K562 (cell line): ENCODE results near the gene MCEMP1. TPM values are rescaled to one million over a fixed set of nuclear protein-coding genes. Genes with fewer than 3 reads are reported as not detected.

Experiments used
- ATAC-seq: fragments of 200-7000 bp; cut with Tn5 transposase; 3 replicates; pipeline ENCODE4 v1.9.1; 2020; ENCODE audit warnings: moderate library complexity
- BruUV-seq: library from RNA; stranded (reverse); fragments of 400-500 nt; replicated peaks from 2 replicates; lab custom pipeline; 2021; lab: Mats Ljungman, UMichigan
- CTCF ChIA-PET: fragments of 300-600 bp; formaldehyde crosslinking; extraction: SDS; loops from one replicate; lab custom pipeline; 2021; ENCODE audit warnings: low intra/inter-chr PET ratio; lab: Yijun Ruan, JAX
- POLR2A ChIA-PET: fragments of 300-600, 350-650 bp; sonication (Branson Sonifier 250); formaldehyde crosslinking; extraction: SDS; loops from one replicate; lab custom pipeline; 2021; ENCODE audit warnings: antibody characterized with exemption, inconsistent platforms; lab: Yijun Ruan, JAX
- DNase-seq, 4 experiments: peaks; one replicate each; pipeline versions ENCODE4 v3.0.0 to v3.0.0-alpha.2; 2011 to 2018; ENCODE audit warnings: low spot score in 3 of 4, mixed read lengths in 3 of 4; ENCODE audit errors: extremely low read depth in 1 of 4
- FAIRE-seq: peaks from 2 replicates; lab custom pipeline; 2011; peaks lifted over from hg19 to GRCh38; lab: Jason Lieb, UNC
- H2AFZ ChIP-seq: 2 replicates; pipeline ENCODE4 v1.6.0; 2011; ENCODE audit warnings: low read depth, low read length, control low read depth, inconsistent platforms
- H3K27ac ChIP-seq: fragments of 200-600 bp; 3 replicates; pipeline ENCODE4 v1.8.0; 2011; ENCODE audit warnings: low read depth, mild to moderate bottlenecking, control low read depth, inconsistent platforms, low read length, moderate library complexity, mixed read lengths; ENCODE audit errors: extremely low read depth
- H3K27me3 ChIP-seq, 2 experiments: fragments of 300-600 bp in 1 of 2; 2 replicates in 1 of 2; 3 replicates in 1 of 2; pipeline versions ENCODE4 v1.6.0 to v1.8.0; 2011; ENCODE audit warnings: inconsistent platforms in 2 of 2, low read length in 2 of 2, mild to moderate bottlenecking in 1 of 2, mixed read lengths in 1 of 2, moderate library complexity in 1 of 2; ENCODE audit not compliant: control insufficient read depth in 2 of 2, insufficient read depth in 2 of 2
- H3K36me3 ChIP-seq: fragments of 300-600 bp; 3 replicates; pipeline ENCODE4 v1.8.0; 2011; ENCODE audit warnings: mild to moderate bottlenecking, low read length, inconsistent platforms; ENCODE audit not compliant: control insufficient read depth, insufficient read depth
- H3K4me1 ChIP-seq, 2 experiments: fragments of 200-600 bp in 1 of 2; replicated peaks in 1 of 2; 2 replicates in 1 of 2; 3 replicates in 1 of 2; pipeline versions ENCODE4 v1.5.1 to v1.8.0; 2011; ENCODE audit warnings: inconsistent platforms in 2 of 2, low read length in 2 of 2, mild to moderate bottlenecking in 1 of 2, mixed read lengths in 1 of 2, moderate library complexity in 1 of 2; ENCODE audit not compliant: control insufficient read depth in 2 of 2, insufficient read depth in 2 of 2
- H3K4me2 ChIP-seq: 2 replicates; pipeline ENCODE4 v1.6.1; 2011; ENCODE audit warnings: low read length, control low read depth, inconsistent platforms, mixed read lengths; ENCODE audit not compliant: insufficient read depth
- H3K4me3 ChIP-seq: fragments of 200-600 bp; sonication (generic), shearing (Covaris generic); 2 replicates; pipeline ENCODE4 v1.5.1; 2016; ENCODE audit warnings: control low read depth, inconsistent platforms
- H3K79me2 ChIP-seq: fragments of 200-600 bp; 3 replicates; pipeline ENCODE4 v1.8.0; 2011; ENCODE audit warnings: low read length, inconsistent platforms; ENCODE audit not compliant: control insufficient read depth, insufficient read depth
- H3K9ac ChIP-seq, 2 experiments: 2 replicates each; pipeline versions ENCODE4 v1.6.0 to v1.6.1; 2011; ENCODE audit warnings: low read depth in 2 of 2, low read length in 2 of 2, control low read depth in 1 of 2, inconsistent platforms in 1 of 2, mild to moderate bottlenecking in 1 of 2, mixed read lengths in 1 of 2; ENCODE audit not compliant: insufficient read depth in 1 of 2
- H3K9me1 ChIP-seq: one replicate; pipeline ENCODE4 v1.6.0; 2011; ENCODE audit warnings: inconsistent platforms, mild to moderate bottlenecking, low read length, moderate library complexity; ENCODE audit not compliant: control insufficient read depth, insufficient read depth
- H3K9me3 ChIP-seq: replicated peaks from 2 replicates; pipeline ENCODE4 v1.5.1; 2011; ENCODE audit warnings: low read depth, low read length, inconsistent platforms; ENCODE audit not compliant: control insufficient read depth, insufficient read depth
- H4K20me1 ChIP-seq: replicated peaks from 2 replicates; pipeline ENCODE4 v1.6.1; 2011; ENCODE audit warnings: low read length, inconsistent platforms, mixed read lengths; ENCODE audit not compliant: control insufficient read depth, insufficient read depth
- EP400 ChIP-seq: fragments of 450-650 bp; IDR thresholded peaks from 2 replicates; pipeline ENCODE4 v1.6.1; 2017; ENCODE audit warnings: antibody characterized with exemption, mild to moderate bottlenecking, moderate library complexity
- JUN ChIP-seq, 2 experiments: sonication (generic) in 1 of 2; formaldehyde crosslinking in 1 of 2; IDR thresholded peaks; 2 replicates each; pipeline versions ENCODE4 v1.6.1 to v1.8.0; 2012 to 2022; ENCODE audit warnings: borderline replicate concordance in 2 of 2, mild to moderate bottlenecking in 2 of 2, improper control_type of control experiment in 1 of 2, low read depth in 1 of 2, low read length in 1 of 2, missing genetic modification reagents in 1 of 2
- KLF16 ChIP-seq: IDR thresholded peaks from 2 replicates; pipeline ENCODE4 v1.6.1; 2016; ENCODE audit warnings: antibody characterized with exemption
- NR0B1 ChIP-seq: fragments of 450-650 bp; IDR thresholded peaks from one replicate; pipeline ENCODE4 v1.6.1; 2018; ENCODE audit warnings: mild to moderate bottlenecking, moderate library complexity; ENCODE audit not compliant: partially characterized antibody
- SIN3A ChIP-seq, 2 experiments: fragments of 150-350 bp in 1 of 2; IDR thresholded peaks; 2 replicates each; pipeline ENCODE4 v1.6.1; 2011 to 2016; ENCODE audit warnings: borderline replicate concordance in 2 of 2, low read depth in 2 of 2, low read length in 2 of 2, mild to moderate bottlenecking in 2 of 2, moderate library complexity in 2 of 2; ENCODE audit not compliant: control insufficient read depth in 1 of 2
- U2AF1 ChIP-seq: fragments of 200-400 bp; formaldehyde crosslinking; optimal IDR thresholded peaks from 2 replicates; pipeline ENCODE3; 2017; ENCODE audit warnings: mild to moderate bottlenecking, low read depth, low read length, moderate library complexity
- ZKSCAN3 ChIP-seq: fragments of 250-450 bp; sonication (Bioruptor Pico); IDR thresholded peaks from 2 replicates; pipeline ENCODE4 v1.4.0; 2020
- ZNF347 ChIP-seq: fragments of 450-650 bp; formaldehyde crosslinking; IDR thresholded peaks from 2 replicates; pipeline ENCODE4 v1.4.0; 2020; ENCODE audit warnings: low read depth, mild to moderate bottlenecking, moderate library complexity
- ZNF41 ChIP-seq: fragments of 250-450 bp; sonication (Bioruptor Pico); conservative IDR thresholded peaks from 2 replicates; pipeline ENCODE4 v1.4.0; 2020; ENCODE audit warnings: mild to moderate bottlenecking
- WGBS: fragments of 100-300 bp; shearing (Covaris generic); methylation state at CpG from one replicate; pipeline ENCODE4 v1.1.6; 2016; ENCODE audit warnings: low coverage, mixed read lengths; ENCODE audit not compliant: insufficient coverage; ENCODE audit errors: missing lambda C conversion rate; 5-methylcytosine and 5-hydroxymethylcytosine counted together
- in situ Hi-C: fragments of 300-500 bp; cut with MboI; formaldehyde crosslinking; loops from 4 replicates; pipeline ENCODE4 v1.15.0; 2018; ENCODE audit warnings: inconsistent platforms, mixed read lengths
- intact Hi-C: fragments of 100-400 bp; cut with micrococcal nuclease; formaldehyde crosslinking; loops from 2 replicates; pipeline ENCODE4 v1.14.2; 2022
- polyA plus RNA-seq, 8 experiments: library from polyadenylated mRNA; depleted of rRNA in 4 of 8; stranded (reverse) in 5 of 8; unstranded in 3 of 8; fragments of >200 nt; fragmentation: Nextera tagmentation in 2 of 8; fragmentation: Illumina TruSeq in 1 of 8; extraction: Ambion mirVana in 2 of 8; extraction: Trizol in 1 of 8; gene quantifications; 2 replicates each; pipeline versions ENCODE4 v1.2.1 to v1.2.3, GENCODE V29; 2011 to 2014; ENCODE audit warnings: inconsistent platforms in 1 of 8, missing spikeins in 1 of 8
- total RNA-seq, 7 experiments: library from RNA; depleted of rRNA in 6 of 7; stranded (reverse); fragments of >200 nt in 6 of 7; fragmentation: Illumina TruSeq in 2 of 7; extraction: Trizol in 2 of 7; gene quantifications; 2 replicates each; pipeline versions ENCODE4 v1.2.1 to v1.2.3, GENCODE V29; 2011 to 2021; ENCODE audit warnings: low replicate concordance in 1 of 7
- TF ChIP-seq, protein P1 (sequence below): sonication (generic); formaldehyde crosslinking; IDR thresholded peaks from 2 replicates; pipeline ENCODE4 v1.8.1; 2023; ENCODE audit warnings: mild to moderate bottlenecking, missing genetic modification reagents
- TF ChIP-seq, protein P2 (sequence below): fragments of 250-450 bp; sonication (Bioruptor Pico); IDR thresholded peaks from 2 replicates; pipeline ENCODE4 v1.4.0; 2020

The MCEMP1 gene
- total and polyA plus RNA-seq, 9 of the 15 experiments (the other 6 are each of a cell fraction or from before 2014, with no cell fraction given), result 0.11 to 1.8 (median 0.51) TPM

DNA sequence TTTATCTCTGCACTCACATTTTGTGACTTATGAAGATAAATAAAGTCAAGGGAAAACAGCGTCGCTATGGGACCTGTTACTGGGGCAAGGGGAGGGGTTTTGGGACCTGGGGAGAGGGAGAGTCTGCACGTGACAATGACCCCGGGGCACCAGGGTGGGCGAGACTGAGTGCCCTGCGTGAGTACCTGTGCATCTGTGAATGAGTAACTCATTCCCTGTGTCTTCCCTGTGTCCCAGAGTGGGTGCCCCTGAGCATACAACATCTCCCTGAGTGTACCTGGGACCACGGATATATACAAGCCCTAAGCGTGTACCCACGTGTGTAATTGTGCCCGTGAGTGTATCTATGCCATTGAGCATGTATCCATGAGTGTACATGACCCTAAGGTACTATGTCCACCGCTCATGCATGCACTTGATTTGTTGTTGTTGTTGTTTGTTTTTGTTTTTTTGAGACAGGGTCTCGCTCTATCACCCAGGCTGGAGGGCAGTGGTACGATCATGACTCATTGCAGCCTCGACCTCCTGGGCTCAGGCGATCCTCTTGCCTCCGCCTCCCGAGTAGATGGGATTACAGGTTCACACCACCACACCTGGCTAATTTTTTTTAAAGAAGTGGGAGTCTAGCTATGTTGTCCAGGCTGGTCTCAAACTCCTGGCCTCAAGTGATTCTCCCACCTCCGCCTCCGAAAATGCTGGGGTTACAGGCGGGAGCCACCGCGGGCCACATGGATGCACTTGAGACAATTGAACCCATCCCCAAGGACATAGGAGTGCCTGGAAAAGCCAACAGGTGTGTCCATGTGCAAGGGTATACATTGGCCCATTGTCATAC lies 3.1 kb downstream of the MCEMP1 start:
- CTCF ChIA-PET, result interaction anchor here (0.5 to 2.6 kb wide), 3 partner anchors 28 to 338 kb away, joined by 3 to 28 read pairs (median 6); no protein-coding TSS in a partner anchor
- no peak for DNase-seq
- no peak for TF ChIP-seq ZKSCAN3
- TF ChIP-seq NR0B1, result no peak
- no peak for TF ChIP-seq ZNF347
- 0 out of 2 replicates have a peak, but pooled peaks have one; percentile 12 for TF ChIP-seq EP400
- no peak for TF ChIP-seq JUN (IDR thresholded peaks at IDR 0.05; ENCODE audit: borderline replicate concordance, low read depth, low read length)
- TF ChIP-seq JUN (CRISPR knock-in tag; IDR thresholded peaks at IDR 0.05; ENCODE audit: borderline replicate concordance), result no peak
- no peak for TF ChIP-seq ZNF41 (CRISPR knock-in tag)
- TF ChIP-seq SIN3A (IDR thresholded peaks at IDR 0.05; ENCODE audit: borderline replicate concordance in 2 of 2, control insufficient read depth in 1 of 2, low read depth in 2 of 2, low read length in 2 of 2), result no peak
- TF ChIP-seq, protein P1, sequence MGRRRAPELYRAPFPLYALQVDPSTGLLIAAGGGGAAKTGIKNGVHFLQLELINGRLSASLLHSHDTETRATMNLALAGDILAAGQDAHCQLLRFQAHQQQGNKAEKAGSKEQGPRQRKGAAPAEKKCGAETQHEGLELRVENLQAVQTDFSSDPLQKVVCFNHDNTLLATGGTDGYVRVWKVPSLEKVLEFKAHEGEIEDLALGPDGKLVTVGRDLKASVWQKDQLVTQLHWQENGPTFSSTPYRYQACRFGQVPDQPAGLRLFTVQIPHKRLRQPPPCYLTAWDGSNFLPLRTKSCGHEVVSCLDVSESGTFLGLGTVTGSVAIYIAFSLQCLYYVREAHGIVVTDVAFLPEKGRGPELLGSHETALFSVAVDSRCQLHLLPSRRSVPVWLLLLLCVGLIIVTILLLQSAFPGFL (CRISPR knock-in tag), result no peak
- no peak for TF ChIP-seq U2AF1
- TF ChIP-seq KLF16, result no peak
- TF ChIP-seq, protein P2, sequence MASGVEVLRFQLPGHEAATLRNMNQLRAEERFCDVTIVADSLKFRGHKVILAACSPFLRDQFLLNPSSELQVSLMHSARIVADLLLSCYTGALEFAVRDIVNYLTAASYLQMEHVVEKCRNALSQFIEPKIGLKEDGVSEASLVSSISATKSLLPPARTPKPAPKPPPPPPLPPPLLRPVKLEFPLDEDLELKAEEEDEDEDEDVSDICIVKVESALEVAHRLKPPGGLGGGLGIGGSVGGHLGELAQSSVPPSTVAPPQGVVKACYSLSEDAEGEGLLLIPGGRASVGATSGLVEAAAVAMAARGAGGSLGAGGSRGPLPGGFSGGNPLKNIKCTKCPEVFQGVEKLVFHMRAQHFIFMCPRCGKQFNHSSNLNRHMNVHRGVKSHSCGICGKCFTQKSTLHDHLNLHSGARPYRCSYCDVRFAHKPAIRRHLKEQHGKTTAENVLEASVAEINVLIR (CRISPR knock-in tag), result no peak

More for the DNA sequence above, 3.1 kb downstream of the MCEMP1 start:
- Histone ChIP-seq H4K20me1 (no peaks in the 10 kb centered on the region), H3K4me1 (peaks cover 10 to 26% of the 10 kb centered on the region in 2 experiments; a peak in 4 of 5 replicates), H3K9me3 (no peaks in the 10 kb centered on the region), H3K79me2 (peaks cover 15% of the 10 kb centered on the region; the same call in 2 of the 3 replicates), H3K27ac (no peak overlapping the region), H3K9me1 (peaks cover 3% of the 10 kb centered on the region), H3K36me3 (peaks cover 10% of the 10 kb centered on the region; the same call in 2 of the 3 replicates), H3K27me3 (0 out of 5 replicates have a peak, but pooled peaks cover 0 to 8% of the 10 kb centered on the region in 2 experiments), H3K4me3 (peak overlapping the region; percentile 95), H2AFZ (peak overlapping the region; percentile 87), H3K4me2 (peak overlapping the region; percentile 87), H3K9ac (peak overlapping the region in 1 of 2 experiments; percentile 95; a peak in 2 of 4 replicates)
- no peak for FAIRE-seq
- in situ Hi-C loops (loop anchor here (5.0 to 10.0 kb wide), 3 partner anchors 93 to 325 kb away; no protein-coding TSS in a partner anchor), intact Hi-C loops (loop anchor here (2.0 to 10.0 kb wide), 4 partner anchors 27 to 325 kb away; no protein-coding TSS in a partner anchor)
- BruUV-seq, result no TSS peak
- POLR2A ChIA-PET, result interaction anchor here (1.1 kb wide), 1 partner anchor 13 kb away, joined by 3 read pairs; no protein-coding TSS in a partner anchor
- WGBS, result 16% methylated on average over 22 of the region's 22 CpGs
- ATAC-seq, result no peak; the same call in 2 of the 3 replicates
